ENCODE results near the gene HS3ST3B1.

DNA sequence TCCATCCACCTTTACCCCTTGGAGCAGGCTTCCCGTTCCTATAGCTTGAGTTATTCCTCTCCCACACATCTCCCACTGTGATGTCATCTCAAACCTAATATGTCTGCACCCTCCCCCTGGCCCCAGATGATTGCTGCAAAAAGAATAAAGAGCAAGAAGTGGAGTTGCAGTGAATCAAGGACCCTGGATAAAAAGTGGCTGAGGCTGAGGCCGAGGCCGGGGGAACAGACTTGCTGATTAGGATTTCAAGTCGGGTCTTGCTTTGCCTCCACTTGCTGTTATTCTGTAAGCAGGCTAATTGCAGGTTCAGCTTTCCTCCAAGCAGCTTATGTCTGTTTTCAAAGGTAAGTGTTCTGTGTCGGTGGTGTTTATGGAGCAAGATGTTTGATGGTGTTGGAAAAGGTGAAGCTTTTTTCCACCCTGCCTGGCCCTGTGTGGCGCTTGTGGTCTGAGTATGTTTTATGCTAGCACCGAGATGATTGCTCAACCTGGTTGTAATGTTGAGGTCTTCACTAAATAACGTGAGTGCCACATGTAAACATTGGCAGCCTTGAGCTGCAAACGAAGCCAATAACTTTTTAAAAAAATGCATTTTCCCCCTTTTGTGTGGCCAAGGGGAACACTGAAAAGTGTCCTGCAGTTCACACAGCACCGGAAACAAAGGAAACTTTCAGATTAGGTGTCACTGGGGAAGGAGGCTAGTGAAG lies 15.4 kb downstream of the HS3ST3B1 start:
- TF ChIP-seq, protein P1, sequence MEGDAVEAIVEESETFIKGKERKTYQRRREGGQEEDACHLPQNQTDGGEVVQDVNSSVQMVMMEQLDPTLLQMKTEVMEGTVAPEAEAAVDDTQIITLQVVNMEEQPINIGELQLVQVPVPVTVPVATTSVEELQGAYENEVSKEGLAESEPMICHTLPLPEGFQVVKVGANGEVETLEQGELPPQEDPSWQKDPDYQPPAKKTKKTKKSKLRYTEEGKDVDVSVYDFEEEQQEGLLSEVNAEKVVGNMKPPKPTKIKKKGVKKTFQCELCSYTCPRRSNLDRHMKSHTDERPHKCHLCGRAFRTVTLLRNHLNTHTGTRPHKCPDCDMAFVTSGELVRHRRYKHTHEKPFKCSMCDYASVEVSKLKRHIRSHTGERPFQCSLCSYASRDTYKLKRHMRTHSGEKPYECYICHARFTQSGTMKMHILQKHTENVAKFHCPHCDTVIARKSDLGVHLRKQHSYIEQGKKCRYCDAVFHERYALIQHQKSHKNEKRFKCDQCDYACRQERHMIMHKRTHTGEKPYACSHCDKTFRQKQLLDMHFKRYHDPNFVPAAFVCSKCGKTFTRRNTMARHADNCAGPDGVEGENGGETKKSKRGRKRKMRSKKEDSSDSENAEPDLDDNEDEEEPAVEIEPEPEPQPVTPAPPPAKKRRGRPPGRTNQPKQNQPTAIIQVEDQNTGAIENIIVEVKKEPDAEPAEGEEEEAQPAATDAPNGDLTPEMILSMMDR (IDR thresholded peaks at IDR 0.05): no peak
- TF ChIP-seq POLR2A (IDR thresholded peaks at IDR 0.05): no peak
- no peak for TF ChIP-seq POLR2AphosphoS5 (IDR thresholded peaks at IDR 0.05)

Data from breast epithelium (tissue), 3 donors.